SU-DHL-6 (cell line): Measurements from ENCODE around the gene GPR135.

Experiments used
- H2AFZ ChIP-seq: fragments of 200-600 bp; sonication (generic); 2 replicates; pipeline ENCODE4 v1.6.1; 2014; ENCODE audit warnings: low read depth, mild to moderate bottlenecking, moderate library complexity, mixed read lengths, antibody characterized with exemption, low read length; ENCODE audit not compliant: severe bottlenecking
- H3F3A ChIP-seq: fragments of 200-600 bp; shearing (Covaris generic); 2 replicates; pipeline ENCODE4 v1.6.0; 2016; ENCODE audit warnings: antibody characterized with exemption, mild to moderate bottlenecking; ENCODE audit not compliant: insufficient read depth
- H3K27ac ChIP-seq: fragments of 200-600 bp; sonication (generic); 2 replicates; pipeline ENCODE4 v1.5.1; 2016; ENCODE audit warnings: low read depth, mild to moderate bottlenecking, low read length, moderate library complexity, mixed read lengths
- H3K27me3 ChIP-seq: fragments of 200-600 bp; sonication (generic), shearing (Covaris generic); 2 replicates; pipeline ENCODE4 v1.6.0; 2014; ENCODE audit warnings: mild to moderate bottlenecking, low read length
- H3K36me3 ChIP-seq: fragments of 200-600 bp; sonication (generic); 2 replicates; pipeline ENCODE4 v1.6.1; 2014; ENCODE audit warnings: mild to moderate bottlenecking, low read length, mixed read lengths
- H3K4me2 ChIP-seq: fragments of 300-600, 200-600 bp; shearing (Covaris generic), sonication (generic); 2 replicates; pipeline ENCODE4 v1.6.0; 2014; ENCODE audit warnings: low read length, low read depth, mild to moderate bottlenecking; ENCODE audit not compliant: poor library complexity, severe bottlenecking
- H3K4me3 ChIP-seq: fragments of 200-600 bp; sonication (generic); 2 replicates; pipeline ENCODE4 v1.5.1; 2014; ENCODE audit warnings: antibody characterized with exemption, low read length, mild to moderate bottlenecking, mixed read lengths; ENCODE audit not compliant: insufficient read depth, poor library complexity, severe bottlenecking
- H3K79me2 ChIP-seq: fragments of 200-600 bp; sonication (generic); 2 replicates; pipeline ENCODE4 v1.6.1; 2014; ENCODE audit warnings: mild to moderate bottlenecking, low read length, moderate library complexity; ENCODE audit not compliant: insufficient read depth
- H3K9ac ChIP-seq: fragments of 200-600 bp; sonication (generic); 2 replicates; pipeline ENCODE4 v1.7.0; 2014; ENCODE audit warnings: mild to moderate bottlenecking, low read length
- H3K9me2 ChIP-seq: fragments of 200-600 bp; sonication (generic); replicated peaks from 2 replicates; pipeline ENCODE4 v1.6.1; 2014; ENCODE audit warnings: low read length; ENCODE audit not compliant: insufficient read depth
- H3K9me3 ChIP-seq: fragments of 200-600 bp; sonication (generic); 2 replicates; pipeline ENCODE4 v1.6.1; 2014; ENCODE audit warnings: low read length, mixed read lengths; ENCODE audit not compliant: insufficient read depth
- H4K20me1 ChIP-seq: fragments of 200-600 bp; sonication (generic); 2 replicates; pipeline ENCODE4 v1.6.1; 2014; ENCODE audit warnings: low read depth, mild to moderate bottlenecking, antibody characterized with exemption, low read length, moderate library complexity, mixed read lengths
- EZH2phosphoT487 ChIP-seq: fragments of 200-600 bp; sonication (generic), shearing (Covaris generic); conservative IDR thresholded peaks from 2 replicates; pipeline ENCODE4 v1.6.1; 2018; ENCODE audit warnings: mild to moderate bottlenecking, antibody characterized with exemption, low read length, moderate library complexity, mixed read lengths
- TF ChIP-seq, protein P1 (sequence below): fragments of 200-600 bp; sonication (generic); IDR thresholded peaks from one replicate; pipeline ENCODE4 v1.5.1; 2017; ENCODE audit warnings: antibody characterized with exemption, mild to moderate bottlenecking, low read length, moderate library complexity; ENCODE audit not compliant: insufficient read depth, poor library complexity, severe bottlenecking

Gene GPR135, protein sequence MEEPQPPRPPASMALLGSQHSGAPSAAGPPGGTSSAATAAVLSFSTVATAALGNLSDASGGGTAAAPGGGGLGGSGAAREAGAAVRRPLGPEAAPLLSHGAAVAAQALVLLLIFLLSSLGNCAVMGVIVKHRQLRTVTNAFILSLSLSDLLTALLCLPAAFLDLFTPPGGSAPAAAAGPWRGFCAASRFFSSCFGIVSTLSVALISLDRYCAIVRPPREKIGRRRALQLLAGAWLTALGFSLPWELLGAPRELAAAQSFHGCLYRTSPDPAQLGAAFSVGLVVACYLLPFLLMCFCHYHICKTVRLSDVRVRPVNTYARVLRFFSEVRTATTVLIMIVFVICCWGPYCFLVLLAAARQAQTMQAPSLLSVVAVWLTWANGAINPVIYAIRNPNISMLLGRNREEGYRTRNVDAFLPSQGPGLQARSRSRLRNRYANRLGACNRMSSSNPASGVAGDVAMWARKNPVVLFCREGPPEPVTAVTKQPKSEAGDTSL

DNA sequence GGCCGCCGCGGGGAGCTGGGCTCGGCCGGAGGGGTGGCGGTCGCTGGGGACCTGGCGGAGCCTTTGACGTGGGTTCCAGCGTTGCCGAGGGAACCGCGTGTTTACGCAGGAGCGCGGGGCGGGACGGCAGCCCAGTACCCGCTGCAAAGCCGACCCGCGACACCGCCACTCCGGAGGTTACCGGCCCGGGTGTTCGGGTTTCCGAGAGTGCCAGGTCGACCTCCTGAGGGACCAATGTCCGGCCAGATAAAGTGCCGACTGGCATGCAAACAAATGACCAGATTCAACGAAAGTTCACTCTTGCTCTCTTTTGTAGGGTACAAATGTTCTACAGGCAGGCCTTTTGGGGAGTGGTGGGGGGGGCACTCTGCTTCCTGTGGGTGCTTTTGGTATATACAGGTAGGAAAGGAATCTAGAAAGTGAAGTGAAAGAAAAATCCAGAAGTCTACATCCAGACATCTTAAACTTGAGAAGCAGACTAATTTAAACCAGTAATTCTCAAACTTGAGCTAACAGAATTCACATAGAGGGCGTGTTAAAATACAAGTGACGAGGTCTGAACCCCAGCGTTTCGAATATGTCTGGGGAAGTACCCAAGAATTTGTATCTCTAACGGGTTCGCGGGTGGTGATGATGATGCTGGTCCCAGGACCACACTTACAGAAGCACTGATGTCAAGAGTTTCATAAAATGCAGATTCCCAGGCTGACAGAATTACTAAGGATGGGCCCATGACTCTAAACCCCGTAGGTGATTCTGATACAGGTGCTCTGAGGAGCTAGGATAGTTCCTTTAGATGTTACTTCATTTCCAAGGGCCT lies at the start of gene GPR135:
Gene GPR135, minus strand, starts transcription at position 65 of the 820 bp plus-strand sequence. CDS start 154 bp downstream, outside the sequence.
- H3K4me2 ChIP-seq = peak within 1 kb of the TSS; percentile 72
- peak within 1 kb of the TSS; percentile 47 for H3K4me3 ChIP-seq
- TF ChIP-seq EZH2phosphoT487 = no peak
- TF ChIP-seq, protein P1, sequence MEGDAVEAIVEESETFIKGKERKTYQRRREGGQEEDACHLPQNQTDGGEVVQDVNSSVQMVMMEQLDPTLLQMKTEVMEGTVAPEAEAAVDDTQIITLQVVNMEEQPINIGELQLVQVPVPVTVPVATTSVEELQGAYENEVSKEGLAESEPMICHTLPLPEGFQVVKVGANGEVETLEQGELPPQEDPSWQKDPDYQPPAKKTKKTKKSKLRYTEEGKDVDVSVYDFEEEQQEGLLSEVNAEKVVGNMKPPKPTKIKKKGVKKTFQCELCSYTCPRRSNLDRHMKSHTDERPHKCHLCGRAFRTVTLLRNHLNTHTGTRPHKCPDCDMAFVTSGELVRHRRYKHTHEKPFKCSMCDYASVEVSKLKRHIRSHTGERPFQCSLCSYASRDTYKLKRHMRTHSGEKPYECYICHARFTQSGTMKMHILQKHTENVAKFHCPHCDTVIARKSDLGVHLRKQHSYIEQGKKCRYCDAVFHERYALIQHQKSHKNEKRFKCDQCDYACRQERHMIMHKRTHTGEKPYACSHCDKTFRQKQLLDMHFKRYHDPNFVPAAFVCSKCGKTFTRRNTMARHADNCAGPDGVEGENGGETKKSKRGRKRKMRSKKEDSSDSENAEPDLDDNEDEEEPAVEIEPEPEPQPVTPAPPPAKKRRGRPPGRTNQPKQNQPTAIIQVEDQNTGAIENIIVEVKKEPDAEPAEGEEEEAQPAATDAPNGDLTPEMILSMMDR = no peak
- no peaks in the 10 kb centered on the region for H4K20me1 ChIP-seq
- H3K27ac ChIP-seq = no peak within 1 kb of the TSS
- H3K27me3 ChIP-seq = no peaks in the 10 kb centered on the region
- H2AFZ ChIP-seq = peak within 1 kb of the TSS; percentile 84
- no peaks in the 10 kb centered on the region for H3K9me2 ChIP-seq
- H3K9ac ChIP-seq = peak within 1 kb of the TSS; percentile 58
- H3K9me3 ChIP-seq = no peaks in the 10 kb centered on the region
- H3K36me3 ChIP-seq = no peaks in the 10 kb centered on the region; the same call in 1 of the 2 replicates
- H3F3A ChIP-seq = peaks cover 19% of the 10 kb centered on the region
- no peaks in the 10 kb centered on the region for H3K79me2 ChIP-seq

DNA sequence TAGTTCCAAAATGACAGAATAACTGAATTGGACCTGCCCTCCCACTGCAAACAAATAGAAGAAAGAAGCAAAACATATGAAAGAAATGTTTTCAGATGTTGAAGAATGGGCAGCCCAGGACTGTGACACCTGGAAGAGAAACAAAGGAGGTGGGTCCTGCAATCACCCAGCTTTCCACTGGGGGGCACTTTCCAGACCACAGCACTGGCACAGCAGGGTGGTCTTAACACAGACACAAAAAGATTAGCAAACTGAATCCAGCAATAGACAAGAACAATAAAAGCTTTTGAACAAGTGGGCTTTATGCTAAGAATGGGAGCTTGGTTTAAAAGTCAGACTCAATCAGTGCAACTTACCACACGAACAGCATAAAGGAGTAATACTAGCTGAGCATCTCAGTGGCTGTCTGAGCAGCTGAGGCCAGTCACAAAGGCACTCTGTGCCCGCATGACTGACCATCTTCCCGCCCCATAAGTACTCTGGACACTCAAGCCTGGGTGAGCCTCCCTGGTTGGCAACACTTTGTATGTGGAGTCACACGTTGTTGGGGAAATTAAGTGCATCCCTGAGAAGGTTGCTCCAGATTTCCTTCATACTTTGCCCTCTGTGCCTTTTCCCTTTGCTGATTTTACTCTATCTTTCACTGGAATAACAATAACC lies 46.9 kb upstream of the GPR135 start:
- no peaks in the 10 kb centered on the region for H3F3A ChIP-seq
- no peak overlapping the region for H3K9ac ChIP-seq
- no peaks in the 10 kb centered on the region for H3K36me3 ChIP-seq
- TF ChIP-seq, protein P1 = peak; percentile 54
- no peak for TF ChIP-seq EZH2phosphoT487
- H3K4me3 ChIP-seq = no peak overlapping the region
- no peaks in the 10 kb centered on the region for H3K79me2 ChIP-seq
- no peaks in the 10 kb centered on the region for H3K27me3 ChIP-seq
- no peak overlapping the region for H2AFZ ChIP-seq
- H3K4me2 ChIP-seq = no peak overlapping the region
- no peak overlapping the region for H3K27ac ChIP-seq
- H4K20me1 ChIP-seq = no peaks in the 10 kb centered on the region
- no peaks in the 10 kb centered on the region for H3K9me2 ChIP-seq
- no peaks in the 10 kb centered on the region for H3K9me3 ChIP-seq

DNA sequence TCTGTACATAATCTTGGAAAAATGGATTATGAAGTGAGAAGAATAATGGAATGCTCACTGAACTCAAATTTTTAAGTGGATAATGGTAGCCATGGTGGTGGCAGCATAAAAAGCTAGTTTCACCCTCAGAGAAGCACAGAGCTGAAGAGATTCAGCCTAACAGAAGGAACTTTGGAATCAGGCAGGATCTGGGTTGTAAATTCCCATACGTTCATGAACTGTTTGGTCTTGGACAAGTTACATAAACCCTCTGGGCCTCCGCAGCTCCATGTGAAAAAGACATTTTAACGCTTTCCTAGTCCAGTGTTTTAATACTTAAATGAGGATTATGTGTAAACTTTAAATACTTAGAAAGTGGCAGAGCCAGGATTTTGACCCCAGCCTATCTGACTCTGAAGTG lies 45.8 kb upstream of the GPR135 start:
- H3K9ac ChIP-seq = no peak overlapping the region
- no peaks in the 10 kb centered on the region for H3F3A ChIP-seq
- no peaks in the 10 kb centered on the region for H3K9me3 ChIP-seq
- H3K27me3 ChIP-seq = no peaks in the 10 kb centered on the region
- no peaks in the 10 kb centered on the region for H3K36me3 ChIP-seq
- TF ChIP-seq, protein P1 = no peak
- no peak for TF ChIP-seq EZH2phosphoT487
- H3K27ac ChIP-seq = no peak overlapping the region
- no peak overlapping the region for H3K4me3 ChIP-seq
- no peaks in the 10 kb centered on the region for H3K79me2 ChIP-seq
- H3K9me2 ChIP-seq = no peaks in the 10 kb centered on the region
- no peak overlapping the region for H2AFZ ChIP-seq
- no peaks in the 10 kb centered on the region for H4K20me1 ChIP-seq
- H3K4me2 ChIP-seq = no peak overlapping the region
